Mucosa of descending colon (tissue), 3 donors: ENCODE results near the gene SNTB2. TPM values are rescaled to one million over a fixed set of nuclear protein-coding genes. Genes with fewer than 3 reads are reported as not detected.
A peak's percentile ranks its signal among the peaks of the same experiment; 100 is the strongest.

Experiments
- ATAC-seq: fragments of 200-7000 bp; cut with Tn5 transposase; one replicate; pipeline ENCODE4 v1.9.1; 2020; ENCODE audit warnings: mild to moderate bottlenecking, moderate library complexity
- DNase-seq, 3 donors: peaks; one replicate each; pipeline ENCODE4 v3.0.0-alpha.2; 2020
- H3K36me3 ChIP-seq: fragments of 200-600 bp; one replicate; pipeline ENCODE4 v1.8.0; 2021; ENCODE audit warnings: low read depth, mild to moderate bottlenecking
- H3K4me1 ChIP-seq: fragments of 200-600 bp; one replicate; pipeline ENCODE4 v1.8.0; 2021; ENCODE audit warnings: low read depth, mild to moderate bottlenecking
- H3K4me3 ChIP-seq: fragments of 200-600 bp; one replicate; pipeline ENCODE4 v1.8.0; 2021; ENCODE audit warnings: mild to moderate bottlenecking
- H3K9me3 ChIP-seq: fragments of 200-600 bp; one replicate; pipeline ENCODE4 v1.8.0; 2021; ENCODE audit warnings: mild to moderate bottlenecking
- CTCF ChIP-seq: fragments of 200-600 bp; IDR thresholded peaks from one replicate; pipeline ENCODE4 v1.8.0; 2022; ENCODE audit warnings: antibody characterized with exemption, mild to moderate bottlenecking
- intact Hi-C, 2 donors: fragments of 100-400 bp; cut with DNase I in 1 of 2; cut with micrococcal nuclease in 1 of 2; formaldehyde crosslinking; loops; one replicate each; pipeline versions ENCODE4 v1.11.0 to v1.11.1; 2022; cut with DNase I, micrococcal nuclease
- total RNA-seq, 3 donors: library from RNA; stranded (reverse); fragmentation: NEBNext Ultra II Directional in 2 of 3; extraction: Animal tissue kit (Norgen Biotek cat#: 25700) in 2 of 3; gene quantifications; one replicate each; pipeline versions ENCODE4 v1.2.1 to v1.2.4, GENCODE V29; 2021 to 2023
- donor health status: DM: no; HTN: no; CAD: no; lungs with moderate emphysema.
- donor health status: DM: no; HTN: no; CAD: no.
- donor health status: DM: no; HTN: yes; CAD: no.

SNTB2 gene
- total RNA-seq, 3 donors from 2014 or later: 28.7 to 50.9 (median 34.0) TPM

- no peak for ATAC-seq
Observed at GRCh38 chr16:69323415-69323814, 136.5 kb downstream of the SNTB2 start.

GRCh38 chr16:69324013-69324531 is 137.1 kb downstream of the SNTB2 start:
- DNase-seq: peak; percentile 73 to 84 (median 76)
- intact Hi-C loops: no loop called here
- TF ChIP-seq CTCF: no peak
- peak; percentile 72 for ATAC-seq
- Histone ChIP-seq H3K4me1 (peaks cover 39% of the 10 kb centered on the region), H3K9me3 (no peaks in the 10 kb centered on the region), H3K4me3 (no peak overlapping the region), H3K36me3 (peaks cover 15% of the 10 kb centered on the region)

More at GRCh38 chr16:69323415-69323814, 136.5 kb downstream of the SNTB2 start:
- H3K4me1 ChIP-seq: peaks cover 33% of the 10 kb centered on the region
- DNase-seq: peak in 1 of 3 donors; percentile 50
- no peaks in the 10 kb centered on the region for H3K9me3 ChIP-seq
- intact Hi-C loops: no loop called here
- peaks cover 20% of the 10 kb centered on the region for H3K36me3 ChIP-seq
- no peak overlapping the region for H3K4me3 ChIP-seq
- TF ChIP-seq CTCF: no peak

- Histone ChIP-seq H3K9me3 (no peaks in the 10 kb centered on the region), H3K4me1 (peaks cover 46% of the 10 kb centered on the region), H3K4me3 (no peak overlapping the region), H3K36me3 (peaks cover 15% of the 10 kb centered on the region)
- ATAC-seq: no peak
- intact Hi-C loops: no loop called here
- no peak for DNase-seq
- TF ChIP-seq CTCF: no peak
Observed at GRCh38 chr16:69324585-69325253, 137.8 kb downstream of the SNTB2 start.

- ATAC-seq (no peak), DNase-seq (no peak)
- no peak for TF ChIP-seq CTCF
- intact Hi-C loops: no loop called here
- Histone ChIP-seq H3K4me1 (peaks cover 46% of the 10 kb centered on the region), H3K36me3 (peaks cover 12% of the 10 kb centered on the region), H3K9me3 (no peaks in the 10 kb centered on the region), H3K4me3 (no peak overlapping the region)
Observed at GRCh38 chr16:69325784-69326171, 138.8 kb downstream of the SNTB2 start.

GRCh38 chr16:69326172-69326873 is 139.4 kb downstream of the SNTB2 start:
- Histone ChIP-seq H3K9me3 (no peaks in the 10 kb centered on the region), H3K36me3 (peaks cover 6% of the 10 kb centered on the region), H3K4me1 (peaks cover 50% of the 10 kb centered on the region), H3K4me3 (no peak overlapping the region)
- DNase-seq (peak; percentile 16 to 70 (median 64)), ATAC-seq (peak; percentile 36)
- intact Hi-C loops: no loop called here
- no peak for TF ChIP-seq CTCF
